ENCODE data around the gene TMEM198.

DNA sequence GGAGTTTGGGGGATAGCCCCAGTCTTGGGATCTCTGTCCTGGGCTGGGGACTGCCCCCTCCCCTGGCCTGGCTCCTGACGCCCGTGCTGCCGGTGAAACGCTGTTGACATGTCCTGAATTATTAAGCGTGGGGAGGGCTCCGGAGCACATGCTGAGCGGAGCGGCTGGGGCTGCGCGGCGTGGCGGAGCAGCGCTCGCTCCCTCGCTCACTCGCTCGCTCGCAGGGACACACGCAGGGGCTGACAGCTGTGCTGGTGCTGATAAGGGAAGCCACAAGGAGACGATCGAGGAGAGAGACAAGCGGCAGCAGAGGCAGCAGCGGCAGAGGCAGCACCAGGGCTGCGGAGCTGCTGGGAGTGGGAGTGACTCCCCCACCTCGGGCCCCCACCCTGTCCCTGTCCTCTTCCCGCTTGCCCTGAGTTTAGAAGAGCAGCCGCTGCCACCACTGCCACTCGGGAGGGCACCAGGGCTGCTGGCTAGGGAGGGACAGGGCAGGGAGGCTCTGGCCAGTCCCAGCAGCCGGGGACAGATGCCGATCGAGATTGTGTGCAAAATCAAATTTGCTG, 29.5 kb upstream of the TMEM198 start, which contains the start of gene ASIC4:
- TF ChIP-seq, protein P1, sequence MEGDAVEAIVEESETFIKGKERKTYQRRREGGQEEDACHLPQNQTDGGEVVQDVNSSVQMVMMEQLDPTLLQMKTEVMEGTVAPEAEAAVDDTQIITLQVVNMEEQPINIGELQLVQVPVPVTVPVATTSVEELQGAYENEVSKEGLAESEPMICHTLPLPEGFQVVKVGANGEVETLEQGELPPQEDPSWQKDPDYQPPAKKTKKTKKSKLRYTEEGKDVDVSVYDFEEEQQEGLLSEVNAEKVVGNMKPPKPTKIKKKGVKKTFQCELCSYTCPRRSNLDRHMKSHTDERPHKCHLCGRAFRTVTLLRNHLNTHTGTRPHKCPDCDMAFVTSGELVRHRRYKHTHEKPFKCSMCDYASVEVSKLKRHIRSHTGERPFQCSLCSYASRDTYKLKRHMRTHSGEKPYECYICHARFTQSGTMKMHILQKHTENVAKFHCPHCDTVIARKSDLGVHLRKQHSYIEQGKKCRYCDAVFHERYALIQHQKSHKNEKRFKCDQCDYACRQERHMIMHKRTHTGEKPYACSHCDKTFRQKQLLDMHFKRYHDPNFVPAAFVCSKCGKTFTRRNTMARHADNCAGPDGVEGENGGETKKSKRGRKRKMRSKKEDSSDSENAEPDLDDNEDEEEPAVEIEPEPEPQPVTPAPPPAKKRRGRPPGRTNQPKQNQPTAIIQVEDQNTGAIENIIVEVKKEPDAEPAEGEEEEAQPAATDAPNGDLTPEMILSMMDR (IDR thresholded peaks at IDR 0.05; ENCODE audit: low read depth, low read length, missing input control): no peak
- no peak for TF ChIP-seq GABPA (IDR thresholded peaks at IDR 0.05 in 1 of 2, conservative IDR thresholded peaks at IDR 0.05 in 1 of 2)
- no peak for TF ChIP-seq FOXA2 (IDR thresholded peaks at IDR 0.05)
- TF ChIP-seq, protein P2, sequence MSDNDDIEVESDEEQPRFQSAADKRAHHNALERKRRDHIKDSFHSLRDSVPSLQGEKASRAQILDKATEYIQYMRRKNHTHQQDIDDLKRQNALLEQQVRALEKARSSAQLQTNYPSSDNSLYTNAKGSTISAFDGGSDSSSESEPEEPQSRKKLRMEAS (IDR thresholded peaks at IDR 0.05): no peak
- TF ChIP-seq RAD21 (IDR thresholded peaks at IDR 0.05): no peak
- TF ChIP-seq EGR1 (IDR thresholded peaks at IDR 0.05; ENCODE audit: low read depth in 2 of 2): no peak
